HepG2 (cell line): ENCODE data around the gene RIPOR1. TPM values are rescaled to one million over a fixed set of nuclear protein-coding genes. Genes with fewer than 3 reads are reported as not detected.

ENCODE experiments used
- CERS6 ChIP-seq: sonication (generic); formaldehyde crosslinking; IDR thresholded peaks from 2 replicates; pipeline ENCODE4 v1.5.0; 2020; ENCODE audit warnings: missing genetic modification reagents
- CHD2 ChIP-seq: IDR thresholded peaks from 2 replicates; pipeline ENCODE4 v1.6.1; 2011; ENCODE audit warnings: low read depth, low read length, improper control_type of control experiment
- CREBL2 ChIP-seq: sonication (generic); formaldehyde crosslinking; IDR thresholded peaks from 2 replicates; pipeline ENCODE4 v1.8.1; 2023; ENCODE audit warnings: missing genetic modification reagents, mild to moderate bottlenecking, borderline replicate concordance
- ETV6 ChIP-seq: sonication (generic); formaldehyde crosslinking; conservative IDR thresholded peaks from 2 replicates; pipeline ENCODE4 v1.4.0; 2020; ENCODE audit warnings: missing genetic modification reagents
- FOSL1 ChIP-seq: sonication (generic); formaldehyde crosslinking; IDR thresholded peaks from 2 replicates; pipeline ENCODE4 v1.9.0; 2021; ENCODE audit warnings: missing genetic modification reagents, borderline replicate concordance
- GTF3A ChIP-seq: sonication (generic); formaldehyde crosslinking; conservative IDR thresholded peaks from 2 replicates; pipeline ENCODE4 v1.4.0; 2020; ENCODE audit warnings: mild to moderate bottlenecking, missing genetic modification reagents
- HDAC2 ChIP-seq: sonication (generic); formaldehyde crosslinking; IDR thresholded peaks from 2 replicates; pipeline ENCODE4 v1.4.0; 2020; ENCODE audit warnings: missing genetic modification reagents
- HNF4G ChIP-seq, 2 experiments: sonication (generic) in 1 of 2; formaldehyde crosslinking in 1 of 2; IDR thresholded peaks; 2 replicates each; pipeline versions ENCODE4 v1.4.0 to v1.6.1; 2011 to 2020; ENCODE audit warnings: borderline replicate concordance in 2 of 2, low read depth in 2 of 2, mild to moderate bottlenecking in 2 of 2, low read length in 1 of 2, missing genetic modification reagents in 1 of 2, moderate library complexity in 1 of 2
- MIER3 ChIP-seq: IDR thresholded peaks from 2 replicates; pipeline ENCODE4 v1.6.1; 2016; ENCODE audit warnings: missing compliant biosample characterization, borderline replicate concordance
- RARG ChIP-seq: sonication (generic); formaldehyde crosslinking; IDR thresholded peaks from 2 replicates; pipeline ENCODE4 v1.4.0; 2020; ENCODE audit warnings: low read depth, mild to moderate bottlenecking, missing genetic modification reagents
- TAF15 ChIP-seq: fragments of 200-400 bp; formaldehyde crosslinking; IDR thresholded peaks from one replicate; pipeline ENCODE4 v1.6.1; 2018; ENCODE audit warnings: mild to moderate bottlenecking, low read depth, low read length; ENCODE audit not compliant: poor library complexity, severe bottlenecking
- TFAP4 ChIP-seq: sonication (generic); IDR thresholded peaks from 2 replicates; pipeline ENCODE4 v1.6.1; 2016; ENCODE audit warnings: low read depth, borderline replicate concordance
- TRAFD1 ChIP-seq: sonication (generic); formaldehyde crosslinking; IDR thresholded peaks from 2 replicates; pipeline ENCODE4 v1.5.1; 2020; ENCODE audit warnings: missing genetic modification reagents, mild to moderate bottlenecking, borderline replicate concordance
- ZFP37 ChIP-seq: sonication (generic); formaldehyde crosslinking; IDR thresholded peaks from 2 replicates; pipeline ENCODE4 v1.4.0; 2020; ENCODE audit warnings: missing genetic modification reagents, borderline replicate concordance
- ZFX ChIP-seq: sonication (generic); formaldehyde crosslinking; IDR thresholded peaks from 2 replicates; pipeline ENCODE4 v1.4.0; 2020; ENCODE audit warnings: mild to moderate bottlenecking, low read depth, missing genetic modification reagents, moderate library complexity
- ZNF101 ChIP-seq: sonication (generic); formaldehyde crosslinking; IDR thresholded peaks from 2 replicates; pipeline ENCODE4 v1.4.0; 2020; ENCODE audit warnings: mild to moderate bottlenecking, low read depth, missing genetic modification reagents, borderline replicate concordance
- ZNF232 ChIP-seq: sonication (generic); formaldehyde crosslinking; IDR thresholded peaks from 2 replicates; pipeline ENCODE4 v1.4.0; 2020; ENCODE audit warnings: missing genetic modification reagents, borderline replicate concordance
- ZNF317 ChIP-seq: sonication (generic); formaldehyde crosslinking; IDR thresholded peaks from 2 replicates; pipeline ENCODE4 v1.5.0; 2020; ENCODE audit warnings: mild to moderate bottlenecking, missing genetic modification reagents
- ZNF350 ChIP-seq: sonication (generic); formaldehyde crosslinking; IDR thresholded peaks from 2 replicates; pipeline ENCODE4 v1.4.0; 2020; ENCODE audit warnings: mild to moderate bottlenecking, low read depth, missing genetic modification reagents, borderline replicate concordance
- ZNF441 ChIP-seq: sonication (generic); formaldehyde crosslinking; IDR thresholded peaks from 2 replicates; pipeline ENCODE4 v1.7.0; 2021; ENCODE audit warnings: missing genetic modification reagents, borderline replicate concordance
- ZNF496 ChIP-seq: sonication (generic); formaldehyde crosslinking; IDR thresholded peaks from 2 replicates; pipeline ENCODE4 v1.8.1; 2023; ENCODE audit warnings: mild to moderate bottlenecking, moderate library complexity, missing genetic modification reagents; ENCODE audit not compliant: insufficient replicate concordance
- ZNF501 ChIP-seq: sonication (generic); formaldehyde crosslinking; IDR thresholded peaks from 2 replicates; pipeline ENCODE4 v1.5.1; 2020; ENCODE audit warnings: mild to moderate bottlenecking, moderate library complexity, missing genetic modification reagents
- ZNF614 ChIP-seq: IDR thresholded peaks from 2 replicates; pipeline ENCODE4 v1.6.1; 2018; ENCODE audit warnings: missing biosample characterization, missing genetic modification reagents, inconsistent platforms, borderline replicate concordance
- ZNF768 ChIP-seq: sonication (generic); formaldehyde crosslinking; IDR thresholded peaks from 2 replicates; pipeline ENCODE4 v1.4.0; 2020; ENCODE audit warnings: missing genetic modification reagents
- ZNF850 ChIP-seq: sonication (generic); formaldehyde crosslinking; conservative IDR thresholded peaks from 2 replicates; pipeline ENCODE4 v1.9.0; 2021; ENCODE audit warnings: mild to moderate bottlenecking, missing genetic modification reagents
- polyA plus RNA-seq, 8 experiments: library from polyadenylated mRNA; depleted of rRNA in 3 of 8; stranded (reverse) in 7 of 8; unstranded in 1 of 8; fragments of >200 nt; fragmentation: Illumina TruSeq in 4 of 8; extraction: Trizol in 4 of 8; gene quantifications; 2 replicates each; pipeline versions ENCODE4 v1.2.1 to v1.2.3, GENCODE V29; 2011 to 2016; ENCODE audit warnings: low read depth in 4 of 8, missing spikeins in 1 of 8, mixed read lengths in 1 of 8; ENCODE audit not compliant: insufficient read depth in 1 of 8
- total RNA-seq, 5 experiments: library from RNA; depleted of rRNA; stranded (reverse); fragments of >200 nt; fragmentation: Illumina TruSeq; extraction: Trizol; gene quantifications; 2 replicates each; pipeline ENCODE4 v1.2.3, GENCODE V29; 2016; ENCODE audit warnings: low read depth in 1 of 5

The RIPOR1 gene
- total and polyA plus RNA-seq, 2 of the 13 experiments (the other 11 are each of a cell fraction or from before 2014, with no cell fraction given): 4.6 to 8.1 TPM

- TF ChIP-seq CERS6 (CRISPR knock-in tag): no peak; the same call in 1 of the 2 replicates
- TF ChIP-seq ZNF441 (CRISPR knock-in tag): 0 out of 2 replicates have a peak, but pooled peaks have one; percentile 23
- peak; percentile 86 for TF ChIP-seq ZNF501 (CRISPR knock-in tag)
- TF ChIP-seq ZNF496 (CRISPR knock-in tag): no peak
- TF ChIP-seq ZNF614 (CRISPR knock-in tag): no peak; the same call in none of the 2 replicates
- no peak for TF ChIP-seq ZNF317 (CRISPR knock-in tag)
- no peak for TF ChIP-seq ZNF101
- TF ChIP-seq TFAP4: peak; percentile 64; the same call in 1 of the 2 replicates
- TF ChIP-seq CHD2: no peak
- TF ChIP-seq ZNF768 (CRISPR knock-in tag): peak; percentile 87; the same call in 1 of the 2 replicates
- TF ChIP-seq FOSL1 (CRISPR knock-in tag): 0 out of 2 replicates have a peak, but pooled peaks have one; percentile 13
- TF ChIP-seq ZFP37 (CRISPR knock-in tag): peak; percentile 21; the same call in 1 of the 2 replicates
- peak; percentile 36; the same call in 1 of the 2 replicates for TF ChIP-seq ETV6 (CRISPR knock-in tag)
- TF ChIP-seq MIER3 (CRISPR knock-in tag): no peak
- peak; percentile 92 for TF ChIP-seq ZFX (CRISPR knock-in tag)
- no peak for TF ChIP-seq RARG (CRISPR knock-in tag)
- 0 out of 2 replicates have a peak, but pooled peaks have one; percentile 12 for TF ChIP-seq HDAC2
- peak; percentile 18; the same call in 1 of the 2 replicates for TF ChIP-seq CREBL2
- TF ChIP-seq HNF4G (IDR thresholded peaks at IDR 0.05; ENCODE audit: borderline replicate concordance, low read depth, low read length): no peak
- no peak for TF ChIP-seq HNF4G (CRISPR knock-in tag; IDR thresholded peaks at IDR 0.05; ENCODE audit: borderline replicate concordance, low read depth)
- peak; percentile 36; the same call in 1 of the 2 replicates for TF ChIP-seq ZNF232 (CRISPR knock-in tag)
- TF ChIP-seq TAF15: peak; percentile 86
- no peak for TF ChIP-seq TRAFD1 (CRISPR knock-in tag)
- TF ChIP-seq GTF3A: 0 out of 2 replicates have a peak, but pooled peaks have one; percentile 32
- no peak for TF ChIP-seq ZNF350 (CRISPR knock-in tag)
- TF ChIP-seq ZNF850 (CRISPR knock-in tag): no peak
These were observed 34.5 kb downstream of the RIPOR1 start (continued) for GRCh38 chr16:67562918-67563707.
